Germinal center (tissue), 1 donor: ENCODE measurements around the gene PDCD1LG2.
"Not testable (repeated sequence)": the region's sequence is repeated elsewhere in the genome, so short reads cannot be mapped to it uniquely, and the experiment has no call there.

Source experiments
- DNase-seq: peaks from one replicate; pipeline ENCODE4 v3.0.0; 2012; ENCODE audit warnings: mixed read lengths, low spot score

PDCD1LG2 gene

DNA sequence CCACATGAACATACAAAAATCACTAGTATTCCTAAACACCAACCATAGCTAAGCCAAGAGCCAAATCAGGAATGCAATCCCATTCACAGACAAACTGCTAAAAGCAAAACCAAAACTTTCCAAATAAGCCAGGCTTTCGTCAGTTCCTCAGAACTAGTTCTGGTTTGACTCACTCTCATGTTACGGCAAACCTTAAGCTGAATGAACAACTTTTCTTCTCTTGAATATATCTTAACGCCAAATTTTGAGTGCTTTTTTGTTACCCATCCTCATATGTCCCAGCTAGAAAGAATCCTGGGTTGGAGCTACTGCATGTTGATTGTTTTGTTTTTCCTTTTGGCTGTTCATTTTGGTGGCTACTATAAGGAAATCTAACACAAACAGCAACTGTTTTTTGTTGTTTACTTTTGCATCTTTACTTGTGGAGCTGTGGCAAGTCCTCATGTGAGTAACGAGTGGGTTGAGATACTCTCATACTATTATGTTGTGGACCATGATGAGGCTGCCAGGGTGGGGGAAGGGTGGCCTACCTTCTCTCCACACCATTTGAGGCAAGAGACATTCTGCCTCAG lies at the start of gene PDCD1LG2:
TSS of gene PDCD1LG2 (plus strand) at position 172 of the 572 bp plus-strand sequence. CDS start 12,016 bp downstream, outside the sequence.
- DNase-seq = peak; percentile 15

- DNase-seq = not testable (repeated sequence)
Measured at GRCh38 chr9:5464831-5465330, 45.5 kb upstream of the PDCD1LG2 start.

DNA sequence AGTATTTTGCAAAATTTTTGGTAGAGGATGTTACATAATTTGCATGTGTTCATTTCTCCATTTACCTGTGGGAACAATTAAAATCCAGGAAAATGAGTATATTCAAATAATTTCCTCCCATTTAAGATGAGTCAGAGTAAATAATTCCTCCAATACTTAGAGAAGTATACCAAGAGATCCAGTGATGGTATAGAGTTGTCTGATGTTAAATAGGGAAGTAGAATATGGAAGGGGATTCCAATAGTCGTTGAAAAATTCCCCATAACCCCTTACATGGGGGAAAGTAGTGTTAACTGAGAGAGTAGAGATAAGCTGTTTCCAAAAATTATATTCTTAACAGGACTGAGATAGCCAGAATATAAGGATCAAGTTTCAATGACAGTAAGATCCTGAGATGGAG lies 44.3 kb upstream of the PDCD1LG2 start:
- no peak for DNase-seq

DNA sequence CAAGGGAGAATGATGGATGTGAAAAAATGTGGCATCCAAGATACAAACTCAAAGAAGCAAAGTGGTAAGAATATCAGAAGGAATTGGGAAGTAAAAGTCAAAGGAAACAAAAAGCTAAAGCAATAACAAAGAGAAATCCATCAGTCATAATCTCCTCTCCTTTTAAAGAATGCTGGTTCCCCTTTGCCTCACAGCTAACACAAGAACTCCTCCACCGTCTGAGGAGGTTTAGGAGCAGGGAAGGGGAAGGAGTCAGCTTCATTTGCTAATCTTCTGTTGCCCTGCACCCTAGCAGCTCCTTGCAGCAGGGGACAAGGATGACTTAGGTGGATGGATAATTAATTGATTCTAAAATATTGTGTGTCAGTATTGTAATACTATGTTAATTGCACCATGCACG lies 43.6 kb upstream of the PDCD1LG2 start:
- DNase-seq = no peak

DNA sequence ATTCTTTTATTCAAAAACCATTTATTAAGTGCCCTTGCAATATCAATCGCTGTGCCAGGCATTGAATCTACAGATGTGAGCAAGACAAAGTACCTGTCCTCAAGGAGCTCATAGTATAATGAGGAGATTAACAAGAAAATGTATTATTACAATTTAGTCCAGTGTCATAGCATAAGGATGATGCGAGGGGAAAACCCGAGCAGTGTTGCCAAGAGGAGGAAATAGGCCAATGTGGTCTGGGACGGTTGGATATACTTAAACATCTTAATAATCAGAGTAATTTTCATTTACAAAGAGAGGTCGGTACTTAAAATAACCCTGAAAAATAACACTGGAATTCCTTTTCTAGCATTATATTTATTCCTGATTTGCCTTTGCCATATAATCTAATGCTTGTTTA lies 41.5 kb upstream of the PDCD1LG2 start:
- DNase-seq = no peak

- no peak for DNase-seq
Measured at GRCh38 chr9:5470122-5470521, 40.2 kb upstream of the PDCD1LG2 start.

- DNase-seq = no peak
Measured at GRCh38 chr9:5470816-5471215, 39.5 kb upstream of the PDCD1LG2 start.

DNA sequence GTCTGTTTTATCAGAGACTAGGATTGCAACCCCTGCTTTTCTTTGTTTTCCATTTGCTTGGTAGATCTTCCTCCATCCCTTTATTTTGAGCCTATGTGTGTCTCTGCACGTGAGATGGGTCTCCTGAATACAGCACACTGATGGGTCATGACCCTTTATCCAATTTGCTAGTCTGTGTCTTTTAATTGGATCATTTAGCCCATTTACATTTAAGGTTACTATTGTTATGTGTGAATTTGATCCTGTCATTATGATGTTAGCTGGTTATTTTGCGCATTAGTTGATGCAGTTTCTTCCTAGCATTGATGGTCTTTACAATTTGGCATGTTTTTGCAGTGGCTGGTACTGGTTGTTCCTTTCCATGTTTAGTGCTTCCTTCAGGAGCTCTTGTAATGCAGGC lies 34.7 kb upstream of the PDCD1LG2 start:
- not testable (repeated sequence) for DNase-seq

GRCh38 chr9:5478206-5478605 lies 32.1 kb upstream of the PDCD1LG2 start:
- DNase-seq = no peak

DNA sequence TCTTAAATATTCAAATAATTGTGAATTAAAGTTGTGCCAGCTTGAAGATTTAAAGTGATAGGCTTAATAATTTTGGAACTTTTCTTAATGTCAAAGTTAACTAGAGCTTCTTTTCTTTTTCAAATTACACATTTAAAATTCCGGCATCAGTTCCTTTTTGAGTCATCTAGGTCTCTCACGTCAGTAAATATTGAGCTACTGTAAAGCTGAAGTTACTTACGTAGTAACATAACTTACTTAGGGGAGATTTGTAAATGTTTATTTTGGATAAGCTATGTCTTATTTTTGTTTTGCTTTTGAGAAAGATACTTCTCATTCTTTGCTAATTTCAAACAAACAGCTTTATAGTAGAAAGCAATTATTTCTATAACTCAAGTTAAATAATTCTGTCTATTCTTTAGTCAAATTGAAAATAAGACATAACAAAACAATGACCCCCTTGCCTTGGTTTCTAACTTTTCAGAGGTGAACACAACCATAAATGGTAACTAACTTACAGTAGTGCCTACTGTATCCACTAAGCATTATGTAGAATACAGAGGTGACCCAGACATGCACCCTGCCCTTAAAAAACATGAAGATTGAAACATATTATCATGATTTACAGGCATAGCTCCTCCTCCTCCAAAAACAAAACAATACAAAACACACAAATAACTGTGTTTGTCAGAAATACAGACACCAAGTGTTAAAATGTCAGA lies 30.2 kb upstream of the PDCD1LG2 start:
- no peak for DNase-seq

GRCh38 chr9:5480919-5481318 lies 29.4 kb upstream of the PDCD1LG2 start:
- DNase-seq = no peak

DNA sequence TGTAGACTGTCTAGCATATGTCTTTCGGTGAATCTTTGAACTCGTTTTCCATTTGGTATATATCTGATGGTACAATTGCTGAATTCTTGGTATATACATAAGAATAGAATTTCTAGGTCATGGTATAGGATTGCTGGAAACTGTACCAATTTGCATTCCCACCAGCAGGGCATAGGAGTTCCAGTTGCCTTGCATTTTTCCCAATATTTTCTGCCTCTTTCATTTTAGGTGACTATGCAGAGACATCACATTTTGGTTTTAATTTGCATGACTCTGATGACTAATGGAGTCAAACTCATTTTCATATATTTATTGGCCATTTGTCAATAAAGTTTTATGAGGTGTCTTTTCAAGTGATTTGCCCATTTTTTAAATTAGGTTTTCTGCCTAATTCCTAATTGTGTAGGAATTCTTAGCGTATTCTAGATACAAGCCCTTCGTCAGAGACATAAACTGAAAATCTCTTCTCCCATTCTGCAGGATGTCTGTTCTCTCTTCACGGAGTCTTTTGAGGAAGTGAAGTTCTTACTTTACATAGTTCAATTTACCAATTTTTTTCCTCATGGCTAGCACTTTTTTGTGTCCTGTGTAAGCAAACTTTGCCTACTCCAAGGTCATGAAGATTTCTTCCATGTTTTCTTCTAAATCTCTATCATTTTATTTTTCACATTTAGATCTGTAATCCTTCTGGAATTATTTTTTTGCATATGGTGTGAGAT lies 28.9 kb upstream of the PDCD1LG2 start:
- no peak for DNase-seq

GRCh38 chr9:5482194-5482593 lies 28.1 kb upstream of the PDCD1LG2 start:
- no peak for DNase-seq

GRCh38 chr9:5483306-5483705 lies 27.0 kb upstream of the PDCD1LG2 start:
- DNase-seq = no peak

DNA sequence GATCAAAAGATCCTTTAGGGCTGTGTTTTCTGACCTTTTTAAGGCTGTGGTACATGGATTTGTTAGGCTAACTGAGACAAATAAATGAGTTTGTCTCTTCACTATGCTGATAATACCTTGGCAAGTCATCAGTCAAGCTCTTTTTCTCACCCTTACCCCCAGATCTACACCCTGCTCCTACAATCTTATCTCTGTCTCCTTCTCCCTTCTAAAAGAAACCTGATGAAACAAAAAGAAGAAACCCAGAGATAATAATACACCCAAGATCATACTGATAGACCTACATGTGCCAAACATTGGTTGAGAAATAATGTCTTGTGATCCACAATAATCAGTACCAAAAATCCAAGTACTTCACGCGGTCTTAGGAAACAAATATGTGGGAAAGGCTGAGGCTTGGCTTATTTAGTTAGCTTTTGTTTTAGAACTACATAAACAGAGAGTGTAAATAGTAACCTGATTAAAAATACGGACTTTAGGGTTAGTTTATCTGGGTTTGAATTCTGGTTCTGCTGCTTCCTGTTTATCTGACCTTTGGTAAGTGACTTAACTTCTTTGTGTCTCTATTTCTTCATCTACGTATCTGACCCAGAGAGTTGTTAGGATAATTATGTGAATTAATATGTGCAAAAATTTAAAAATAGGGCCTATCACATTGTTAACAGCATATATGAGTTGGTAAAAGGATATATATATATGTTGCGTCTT lies 24.8 kb upstream of the PDCD1LG2 start:
- DNase-seq = no peak

GRCh38 chr9:5486988-5487387 lies 23.3 kb upstream of the PDCD1LG2 start:
- DNase-seq = no peak

GRCh38 chr9:5488221-5489008 lies 21.9 kb upstream of the PDCD1LG2 start:
- DNase-seq = no peak

DNA sequence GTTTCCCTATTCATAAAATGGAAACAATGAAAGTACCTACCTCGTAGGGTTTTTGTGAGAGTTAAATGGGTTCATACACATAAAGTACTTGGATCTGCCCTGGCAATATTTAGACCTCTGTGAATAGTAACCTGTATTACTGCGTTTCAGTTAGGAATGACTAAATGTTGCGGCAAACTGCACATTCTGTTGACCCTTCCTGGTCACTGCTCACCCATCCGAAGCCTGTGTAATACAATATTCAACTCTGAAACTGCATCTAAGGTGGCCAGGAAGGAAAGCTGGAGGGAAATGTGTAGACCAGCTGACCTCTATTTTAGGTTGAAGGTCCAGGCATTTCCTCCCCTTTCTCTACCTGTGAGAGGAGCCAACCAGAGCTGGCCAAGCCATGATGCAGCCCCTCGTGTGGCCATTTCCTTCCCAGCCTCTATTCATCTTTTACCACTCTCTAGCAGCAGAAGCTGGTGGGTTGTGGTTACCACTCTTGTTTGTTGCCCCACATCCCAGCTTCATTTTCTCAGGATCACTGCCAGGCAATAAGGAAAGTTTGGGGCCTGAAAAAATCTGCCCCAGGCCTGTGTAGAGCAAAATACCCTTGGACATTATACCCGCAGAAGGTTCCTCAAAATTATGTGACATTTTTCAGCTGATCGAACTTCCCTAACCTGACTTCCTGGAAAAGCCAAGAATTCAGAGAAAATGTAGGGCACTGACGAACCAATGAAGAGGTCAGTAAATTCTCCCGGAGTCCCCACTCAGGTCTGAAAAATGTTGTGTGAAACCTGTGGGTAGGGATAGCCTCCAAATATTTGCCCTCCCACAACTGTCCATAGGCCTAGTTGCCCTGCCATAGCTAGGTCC lies 20.5 kb upstream of the PDCD1LG2 start:
- no peak for DNase-seq

DNA sequence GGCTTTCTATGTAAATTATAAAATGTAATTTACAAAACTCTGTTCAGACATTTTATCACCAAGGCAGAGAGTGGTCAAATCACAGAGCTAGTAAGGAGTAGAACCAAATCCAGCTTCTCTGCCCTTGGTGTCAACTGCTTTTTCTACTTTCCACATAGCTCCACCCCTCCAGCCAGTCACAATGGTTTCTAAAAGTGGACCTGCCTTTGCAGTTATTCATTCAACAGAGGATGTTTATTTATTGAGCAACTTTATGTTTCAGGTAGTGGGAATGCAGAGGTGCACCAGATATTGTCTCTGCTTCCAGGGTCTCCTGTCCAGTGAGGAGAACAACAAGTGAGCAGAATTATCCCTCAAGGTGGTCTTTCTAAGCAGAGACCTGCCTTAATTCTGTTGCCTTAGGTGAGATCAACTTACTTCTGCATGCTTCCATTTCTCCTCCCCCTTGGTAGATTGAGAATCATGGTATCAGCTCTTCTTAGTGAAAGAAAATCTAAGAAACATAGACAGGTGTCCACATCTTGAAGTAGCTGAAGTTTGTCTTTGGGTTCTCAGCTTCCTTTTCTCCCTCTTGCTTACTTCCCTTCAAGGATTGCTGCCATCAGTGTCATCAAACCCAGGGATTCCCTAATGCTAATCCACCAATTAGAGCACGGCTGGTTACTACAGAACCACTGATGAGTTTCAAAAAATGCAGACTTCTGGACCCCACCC lies 17.2 kb upstream of the PDCD1LG2 start:
- DNase-seq = no peak
